NCI-H748 (cell line): ENCODE data around the gene NCAM2.

Experiments used
- DNase-seq: peaks from one replicate; lab custom pipeline; 2025; ENCODE audit not compliant: unreplicated experiment; lab: John Stamatoyannopoulos, UW

The NCAM2 gene

DNA sequence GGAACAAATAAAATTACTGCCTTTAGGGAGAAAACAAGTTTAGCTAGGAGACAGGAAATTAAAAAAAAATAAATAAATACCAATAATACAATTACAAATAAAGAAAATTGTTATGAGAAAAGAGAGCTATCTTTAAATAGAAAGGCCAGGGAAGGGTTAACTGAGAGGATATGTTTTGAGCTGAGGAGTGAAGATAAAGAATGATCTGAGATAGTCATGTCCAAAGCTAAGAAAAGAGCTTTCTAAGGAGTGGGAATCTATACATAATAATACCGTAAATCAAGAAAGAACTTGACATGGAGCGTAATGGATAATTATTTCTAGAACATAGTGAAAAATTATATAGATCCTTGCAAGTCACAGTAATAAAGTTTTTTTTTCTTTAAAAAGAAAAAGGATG lies 176.5 kb downstream of the NCAM2 start:
- no peak for DNase-seq

DNA sequence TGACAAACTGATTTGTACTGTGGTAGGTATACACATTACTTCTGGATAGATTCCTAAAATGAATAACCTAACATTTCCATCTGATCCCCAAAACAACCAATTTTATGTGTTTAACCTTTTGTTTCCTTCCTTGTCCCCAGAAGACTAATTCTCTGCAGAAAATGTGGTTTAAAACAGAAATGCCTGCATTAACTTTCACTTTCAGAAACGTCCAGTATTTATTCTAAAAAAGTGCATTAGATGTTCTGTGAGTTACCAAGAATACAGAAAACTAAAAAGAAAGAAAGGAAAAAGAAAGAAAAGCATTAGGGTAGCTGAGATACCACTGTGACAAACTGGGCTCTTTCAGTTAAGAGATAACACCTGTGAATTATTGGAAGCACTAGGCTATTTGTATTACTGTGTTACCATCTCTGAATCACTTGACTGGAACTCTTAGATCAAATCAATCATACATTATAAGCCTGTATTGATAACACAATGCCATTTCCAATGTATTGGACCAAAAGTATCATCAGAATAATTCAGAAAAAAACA lies 177.7 kb downstream of the NCAM2 start:
- no peak for DNase-seq

DNA sequence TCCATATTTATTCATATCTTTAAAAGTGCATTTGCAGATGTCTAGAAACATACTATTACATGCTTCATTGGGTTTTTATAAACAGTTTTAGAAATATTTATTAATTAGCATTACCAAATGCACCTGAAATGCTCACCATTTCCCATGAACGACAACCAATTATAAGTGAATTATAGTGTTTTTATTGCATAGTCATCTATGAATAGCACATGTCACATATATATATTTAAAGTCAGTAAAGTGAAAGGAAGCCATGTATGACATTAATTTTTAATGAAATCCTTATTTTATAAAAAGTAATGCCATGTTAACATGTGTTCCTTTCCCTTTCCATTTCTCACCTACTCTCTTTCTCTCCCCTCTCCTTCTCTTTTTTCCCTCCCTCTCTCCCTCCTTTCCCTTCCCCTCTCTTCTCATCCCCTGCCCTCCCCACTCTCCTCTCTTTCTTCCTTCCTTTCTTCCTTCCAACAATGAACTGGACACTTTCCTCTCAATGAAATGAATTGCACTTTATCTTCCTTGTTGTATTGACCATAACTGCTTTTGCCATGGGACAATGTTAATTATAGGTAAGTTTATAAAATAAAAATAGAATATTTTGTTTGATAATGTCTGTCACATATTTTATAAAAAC lies 179.3 kb downstream of the NCAM2 start:
- DNase-seq = no peak

DNA sequence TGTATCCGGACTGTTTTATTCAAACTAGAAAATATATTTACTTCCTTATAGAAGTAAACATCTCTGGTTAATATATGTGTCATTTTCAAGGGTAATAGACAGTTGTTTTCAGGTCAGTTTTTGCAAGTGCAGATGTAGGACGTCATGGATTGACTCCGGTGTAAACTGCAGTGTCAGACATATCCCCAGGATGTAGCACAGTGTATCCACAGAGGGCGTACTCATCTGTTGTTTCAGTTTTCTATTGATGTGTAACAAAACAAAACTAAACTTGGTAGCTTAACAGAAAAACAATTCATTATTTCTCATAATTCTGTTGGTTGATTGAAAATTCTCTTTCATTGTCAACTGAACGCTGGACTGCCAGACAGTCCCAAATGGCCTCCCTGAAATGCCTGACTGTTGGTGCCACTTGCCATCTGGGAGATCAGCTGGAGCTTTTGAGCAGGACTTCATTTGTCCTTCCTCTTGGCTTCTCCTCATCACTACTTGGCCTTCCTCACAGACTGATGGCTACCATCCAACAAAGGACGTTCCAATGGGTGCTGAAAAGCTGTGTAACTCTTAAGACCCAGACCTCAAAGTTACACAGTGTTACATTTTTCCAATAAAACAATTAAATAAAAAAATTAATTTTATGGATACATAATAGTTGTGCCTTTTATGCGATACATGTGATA lies 181.6 kb downstream of the NCAM2 start:
- DNase-seq = no peak

DNA sequence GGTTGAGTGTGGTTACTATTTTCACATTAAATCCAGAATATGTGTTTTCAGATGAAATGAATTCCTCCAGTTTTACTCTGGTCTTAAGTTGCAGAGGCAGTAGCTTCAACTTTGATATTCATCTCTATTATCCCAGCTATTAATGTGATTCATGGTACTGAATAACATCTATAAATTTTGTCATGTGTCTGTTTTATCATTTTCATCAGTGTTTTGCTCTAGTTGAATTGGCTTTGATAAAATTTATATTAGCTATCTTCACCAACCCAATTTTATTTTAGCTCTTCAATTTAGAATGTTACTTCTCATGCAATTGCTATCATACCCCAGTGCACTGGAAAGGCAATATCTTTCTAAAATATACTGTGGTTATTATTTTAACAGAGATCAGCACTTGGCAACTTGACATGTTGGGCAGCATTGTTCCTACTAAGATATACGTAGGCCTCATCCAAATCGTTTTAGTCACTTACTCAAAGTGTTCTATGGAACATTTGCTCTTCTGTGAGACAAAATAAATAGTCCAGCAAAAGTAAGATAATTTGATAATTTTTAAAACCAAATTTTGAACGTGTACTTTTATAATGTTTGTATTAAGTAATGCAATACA lies 184.3 kb downstream of the NCAM2 start:
- no peak for DNase-seq

DNA sequence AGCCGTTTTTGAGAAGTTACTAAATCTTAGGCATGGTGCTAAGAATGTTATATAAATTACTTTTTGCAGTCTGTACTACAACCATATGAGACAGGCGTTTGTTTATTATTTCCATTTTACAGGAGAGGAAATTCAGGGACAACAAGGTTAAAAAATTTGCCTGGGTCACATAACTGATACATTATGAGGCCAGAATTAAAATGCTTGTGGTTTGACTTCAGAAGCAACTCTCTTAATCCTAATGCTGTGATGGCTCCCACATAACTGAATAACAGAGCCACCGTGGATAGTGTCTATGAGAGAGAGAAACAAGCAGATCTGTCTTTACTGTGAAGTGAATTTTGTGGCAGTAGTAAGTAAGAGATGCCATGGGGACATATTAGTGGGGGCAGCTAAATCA lies 184.9 kb downstream of the NCAM2 start:
- no peak for DNase-seq

DNA sequence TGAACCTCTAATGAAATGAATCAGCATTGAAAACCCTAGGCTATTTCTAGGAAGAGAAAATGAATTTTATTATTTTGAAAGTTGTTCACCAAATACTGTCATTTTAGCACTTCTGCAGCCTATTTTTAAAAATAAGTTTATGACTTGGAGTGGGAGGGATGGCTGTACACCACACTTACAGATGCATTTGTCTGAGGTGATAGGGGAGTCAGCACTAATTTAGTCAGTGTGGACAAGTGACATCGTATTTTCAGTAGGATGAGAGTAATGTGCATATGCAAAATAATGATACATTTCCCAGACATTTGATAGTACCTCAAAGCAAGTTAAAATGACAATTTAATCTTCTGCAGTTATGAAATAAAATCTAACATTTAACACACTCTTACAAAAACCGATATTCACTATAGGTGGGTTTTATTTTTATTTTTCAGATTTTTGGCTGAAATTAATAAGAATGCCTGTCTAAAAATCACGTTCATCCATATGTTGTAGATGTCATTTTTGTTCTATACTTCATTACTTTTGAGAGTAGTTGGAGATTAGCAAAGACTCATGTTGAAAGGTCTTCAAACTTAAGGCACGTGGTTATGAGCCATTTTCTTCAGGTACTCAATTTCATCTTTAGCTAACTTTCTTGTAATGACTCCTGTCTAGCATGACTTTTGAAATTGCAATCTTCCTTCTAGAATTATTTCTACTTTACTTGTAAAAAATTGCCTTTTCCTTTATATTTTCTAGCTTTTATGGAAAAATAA lies 186.7 kb downstream of the NCAM2 start:
- DNase-seq = no peak

DNA sequence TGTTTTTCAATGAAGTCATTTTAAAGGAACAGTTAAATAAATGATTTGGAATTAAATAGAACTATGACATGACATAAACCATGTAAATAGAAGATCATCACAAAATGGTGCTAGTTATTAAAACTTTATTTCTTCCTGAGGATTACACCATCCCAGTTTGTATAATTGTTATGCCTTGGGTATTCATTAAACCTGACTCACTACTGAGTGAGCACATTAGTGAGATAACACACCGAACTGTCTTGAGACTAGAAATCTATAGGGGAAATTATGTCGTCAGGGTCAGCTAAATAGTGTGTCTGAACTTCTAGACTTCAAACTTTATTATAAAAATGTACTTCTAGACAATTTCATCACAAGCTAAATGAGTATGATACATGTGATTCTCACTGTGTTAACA lies 189.4 kb downstream of the NCAM2 start:
- DNase-seq = no peak

DNA sequence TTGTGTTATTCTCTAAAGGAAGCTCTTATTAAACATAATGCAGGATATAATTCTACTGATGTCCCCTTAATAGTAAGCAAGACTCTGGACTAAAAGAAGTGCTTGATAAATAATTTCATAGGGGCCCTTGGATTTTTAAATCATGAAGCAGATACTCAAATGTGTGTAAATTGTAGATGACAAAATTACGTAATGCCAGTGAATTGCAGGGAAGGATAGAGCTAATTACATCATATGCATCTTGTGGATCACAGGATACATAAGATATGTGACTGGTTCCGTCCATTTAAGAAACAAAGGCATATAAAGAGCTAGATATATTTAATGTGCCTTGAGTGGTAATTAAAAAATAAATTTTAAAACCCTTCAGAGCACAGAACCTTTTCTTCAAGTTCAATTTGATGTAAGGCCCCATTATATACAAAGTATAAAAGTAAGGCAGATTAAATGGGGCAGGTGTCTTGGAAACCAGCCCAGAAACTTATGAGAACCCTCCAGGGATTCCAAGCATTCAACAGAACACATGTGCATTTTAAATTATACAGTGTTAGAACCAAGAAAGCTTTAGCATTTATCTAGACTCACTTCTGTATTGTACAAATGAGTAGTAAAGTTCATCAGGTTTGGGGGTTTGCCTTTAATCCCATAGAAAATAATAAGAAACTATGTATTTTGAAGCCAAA lies 190.4 kb downstream of the NCAM2 start:
- no peak for DNase-seq

DNA sequence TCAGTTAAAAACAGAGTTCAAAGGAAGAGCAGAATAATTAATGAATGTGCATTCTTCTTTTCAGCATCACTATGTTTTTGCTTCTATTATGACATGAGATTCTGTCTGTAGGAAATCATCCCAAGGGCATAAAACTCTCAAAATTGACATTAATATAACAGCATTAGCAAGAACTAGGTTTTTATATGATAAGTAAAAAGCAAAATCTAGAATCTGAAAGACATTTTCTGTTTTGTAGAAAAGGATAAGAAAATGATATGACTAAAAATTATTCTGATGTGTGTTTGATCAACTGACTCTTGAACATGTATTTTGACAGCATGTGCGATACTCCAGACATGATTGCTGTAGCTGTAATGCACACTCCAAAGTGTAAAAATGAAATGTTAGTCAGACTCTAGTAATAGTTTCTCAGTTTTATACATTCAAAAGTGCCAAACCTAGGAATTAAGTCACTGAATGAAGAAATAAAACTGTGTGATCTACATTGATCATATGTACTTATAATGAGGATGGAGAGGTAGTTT lies 197.3 kb downstream of the NCAM2 start:
- DNase-seq = no peak

DNA sequence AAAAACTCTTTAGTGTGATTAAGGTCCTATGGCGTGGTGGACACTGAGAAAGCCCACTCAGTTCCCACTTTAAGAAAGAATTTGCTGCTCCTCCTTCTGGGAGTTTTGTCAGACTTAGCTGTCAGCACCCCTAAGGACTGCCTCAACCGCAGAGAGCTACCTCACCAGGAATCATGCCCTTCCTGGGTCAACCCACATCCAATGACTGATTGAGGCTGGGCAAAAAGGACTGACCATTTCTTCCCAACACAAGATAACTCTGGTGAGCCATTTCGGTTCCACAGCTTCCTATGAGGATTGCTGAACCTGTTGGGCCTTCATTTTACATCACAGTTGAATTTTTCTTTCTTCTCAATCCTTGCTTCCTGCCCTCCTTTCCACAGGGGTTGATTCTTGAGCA lies 197.9 kb downstream of the NCAM2 start:
- DNase-seq = no peak

DNA sequence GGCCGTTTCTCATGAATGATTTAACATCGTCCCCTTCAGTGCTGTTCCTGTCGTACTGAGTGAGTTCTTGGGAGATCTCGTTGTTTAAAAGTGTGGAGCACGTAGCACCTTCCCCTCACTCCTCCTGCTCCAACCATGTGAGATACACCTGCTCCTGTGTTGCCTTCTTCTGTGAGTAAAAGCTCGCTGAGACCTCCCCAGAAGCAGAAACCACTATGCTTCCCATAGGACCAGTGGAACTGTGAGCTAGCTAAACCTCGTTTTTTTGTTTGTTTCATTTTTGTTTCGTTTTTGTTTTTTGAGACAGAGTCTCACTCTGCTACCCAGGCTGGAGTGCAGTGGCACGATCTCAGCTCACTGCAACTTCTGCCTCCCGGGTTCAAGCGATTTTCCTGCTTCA lies 198.6 kb downstream of the NCAM2 start:
- no peak for DNase-seq

DNA sequence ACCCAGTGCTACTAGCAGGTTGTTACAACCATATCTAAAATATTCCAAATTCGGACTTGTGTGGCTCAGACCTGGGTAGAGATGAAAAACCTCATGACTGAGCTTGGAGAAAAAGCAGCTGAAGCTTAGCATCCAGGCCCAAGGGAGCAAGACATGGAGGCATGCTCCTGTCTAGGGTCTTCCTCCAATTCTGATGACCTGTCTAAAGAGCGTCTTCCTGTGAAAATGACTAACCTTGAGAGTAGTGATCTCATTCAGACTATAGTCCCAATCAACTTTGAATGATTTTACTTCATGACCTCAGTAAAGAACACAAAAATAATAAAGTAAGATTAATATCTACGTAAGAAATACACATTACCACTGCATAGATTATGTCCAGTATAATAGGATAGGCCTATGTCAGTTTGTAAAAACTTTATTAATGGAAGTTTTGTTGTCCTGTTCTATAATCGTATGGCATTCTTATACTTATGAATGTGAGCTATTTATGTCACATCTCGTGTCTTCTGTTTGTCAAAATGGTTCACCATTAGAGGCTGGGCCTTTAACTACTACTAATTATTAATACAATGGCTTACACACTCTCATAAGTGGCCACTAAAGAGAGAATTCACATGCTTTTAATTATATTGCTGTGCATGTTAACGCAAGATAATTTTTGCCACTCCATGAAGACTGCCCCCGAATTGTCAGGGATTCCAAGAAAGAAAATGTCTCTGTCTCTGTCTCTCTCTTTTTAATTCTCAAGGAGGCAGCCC lies 201.3 kb downstream of the NCAM2 start:
- DNase-seq = no peak

DNA sequence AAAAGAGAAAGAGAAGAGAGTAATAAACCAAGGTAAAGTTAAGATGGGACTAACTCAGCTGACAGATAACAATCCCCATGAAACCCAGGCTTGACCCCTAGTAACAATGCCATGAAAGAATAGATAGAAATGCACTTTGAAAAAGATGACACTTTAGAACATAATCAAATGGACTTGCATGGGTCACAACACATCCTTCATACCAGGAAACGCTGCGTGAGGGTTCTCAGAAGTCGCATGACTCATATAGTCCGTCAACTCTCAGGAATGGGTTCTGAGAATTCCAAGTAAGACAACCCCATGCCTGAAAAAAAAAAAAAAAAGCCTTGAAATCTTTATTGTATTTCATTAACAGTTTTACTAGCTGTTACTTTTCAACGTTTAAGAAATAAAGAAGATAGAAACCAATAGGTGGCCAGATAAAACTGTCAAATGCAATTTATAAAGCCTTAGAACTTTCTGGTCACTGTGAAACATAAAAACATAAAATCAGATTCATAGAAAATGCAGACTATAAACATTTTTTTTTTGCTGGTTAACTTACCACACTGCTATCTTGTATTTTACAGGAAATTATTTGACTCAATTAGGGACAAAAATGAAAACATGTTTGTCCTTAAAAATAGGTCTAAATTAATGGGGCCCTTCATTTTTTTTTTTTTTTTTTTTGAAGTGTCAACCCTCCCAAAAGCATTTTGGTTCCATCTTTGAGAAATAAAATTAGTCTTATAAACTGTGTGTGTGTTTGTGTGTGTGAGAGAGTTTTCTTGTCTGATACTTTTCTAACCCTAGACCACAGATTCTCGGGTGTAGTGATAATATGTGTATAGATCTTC lies 202.1 kb downstream of the NCAM2 start:
- DNase-seq = no peak

DNA sequence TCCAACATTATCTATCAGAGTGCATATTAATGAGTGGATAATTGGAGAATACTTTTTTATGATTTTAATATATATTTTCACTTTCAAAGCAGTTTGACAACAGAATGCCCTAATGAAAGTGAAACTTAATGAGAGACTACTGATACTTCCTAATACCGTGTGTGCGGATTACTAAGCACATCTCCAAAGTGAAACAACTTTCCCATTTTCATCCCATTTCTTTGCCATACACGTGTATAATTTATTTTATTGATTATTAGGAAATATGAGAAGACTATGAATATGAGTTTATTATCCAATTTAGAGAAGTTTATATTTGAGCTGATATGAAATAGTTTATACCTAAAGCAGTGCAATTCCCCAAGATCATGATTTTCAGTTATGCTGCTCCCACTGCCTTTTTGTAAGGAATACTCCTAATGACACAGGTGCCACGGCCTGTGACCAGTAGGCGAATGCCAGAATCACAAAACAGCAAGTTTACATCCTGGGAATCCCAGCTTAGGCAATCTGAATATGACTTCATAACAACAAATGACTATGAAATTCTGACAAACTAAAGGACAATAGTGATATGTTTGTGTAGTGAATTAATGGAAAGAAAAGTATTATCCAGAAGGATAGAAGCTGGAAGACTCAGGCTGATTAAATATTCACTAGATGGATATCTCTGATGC lies 202.9 kb downstream of the NCAM2 start:
- DNase-seq = no peak

DNA sequence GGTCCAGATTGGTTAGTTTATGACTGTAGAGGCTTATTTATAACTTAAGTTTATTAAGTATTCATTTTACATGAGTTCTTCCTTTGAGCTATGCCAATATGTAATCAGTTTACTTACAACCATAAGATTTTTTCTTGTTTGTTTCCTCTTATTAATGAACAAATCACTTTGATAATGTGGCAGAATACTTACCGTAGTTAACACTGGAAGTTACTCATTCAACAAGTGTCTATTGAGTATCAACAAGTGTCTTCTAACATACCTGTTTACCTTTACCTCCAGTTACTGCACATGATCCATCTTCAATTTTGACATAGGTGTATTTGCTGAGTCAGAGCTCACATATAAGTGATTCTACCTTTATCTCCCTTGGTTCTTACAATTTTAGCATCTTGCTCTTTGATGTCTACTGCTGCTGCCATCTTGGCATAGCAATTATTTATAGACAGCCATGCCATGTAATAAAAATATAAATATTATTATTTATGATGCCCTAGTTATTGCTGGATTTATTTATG lies 205.7 kb downstream of the NCAM2 start:
- no peak for DNase-seq

DNA sequence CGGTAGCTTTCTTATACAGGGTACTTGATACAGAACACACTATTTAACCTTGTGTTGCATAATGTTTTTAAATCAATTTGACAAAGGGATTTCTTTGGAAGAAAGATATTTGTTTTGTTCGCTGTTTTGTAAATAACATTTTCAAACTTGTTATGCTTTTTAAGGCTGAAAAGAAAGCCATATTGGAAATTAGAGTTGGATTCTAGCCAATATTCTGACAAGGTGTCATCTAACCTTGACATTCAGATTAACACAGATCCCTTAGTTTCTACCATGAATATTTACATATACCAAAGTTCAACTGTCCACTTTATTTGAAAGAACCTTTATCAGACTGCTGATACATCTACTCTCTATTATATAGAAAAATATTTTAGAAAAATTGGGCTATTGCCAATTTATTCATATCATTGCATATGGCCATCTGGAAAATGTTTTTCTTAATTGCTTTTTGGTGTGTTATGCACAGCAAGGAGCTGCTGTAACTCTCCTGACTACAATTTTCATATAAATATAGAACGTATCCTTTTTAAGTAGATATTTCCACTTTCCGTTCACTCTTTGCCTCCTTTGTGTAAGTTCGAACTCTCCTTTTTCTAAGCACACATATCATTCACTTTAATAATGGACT lies 206.3 kb downstream of the NCAM2 start:
- DNase-seq = no peak

DNA sequence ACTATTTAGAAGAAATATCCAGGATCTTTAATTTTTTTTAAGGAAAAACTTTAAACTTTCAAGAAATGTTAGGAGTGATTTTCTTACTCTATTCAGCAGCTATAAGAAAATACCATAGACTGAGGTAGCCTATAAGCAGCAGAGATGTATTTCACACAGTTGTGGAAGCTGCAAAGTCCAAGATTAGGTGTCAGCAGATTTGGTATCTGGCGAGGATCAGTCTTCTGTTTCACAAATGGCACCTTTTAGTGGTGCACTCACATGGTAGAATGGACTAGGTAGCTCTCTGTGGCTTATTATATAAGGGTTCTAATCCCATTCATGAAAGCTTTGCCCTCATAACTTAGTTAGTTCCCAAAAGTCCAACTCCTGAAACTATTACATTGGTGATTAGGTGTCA lies 207.4 kb downstream of the NCAM2 start:
- no peak for DNase-seq
